ENCODE results near the gene LHPP.
"Not testable (repeated sequence)": the region's sequence is repeated elsewhere in the genome, so short reads cannot be mapped to it uniquely, and the experiment has no call there.

The LHPP gene

GRCh38 chr10:124607693-124608092 is 146.1 kb downstream of the LHPP start:
- H3K4me3 ChIP-seq (ENCODE audit: control insufficient read depth, low read depth, low read length) = no peak overlapping the region
- no peak for DNase-seq (ENCODE audit: low read depth)

GRCh38 chr10:124608093-124608721 is 146.6 kb downstream of the LHPP start:
- no peak overlapping the region for H3K4me3 ChIP-seq (ENCODE audit: control insufficient read depth, low read depth, low read length)
- TF ChIP-seq CTCF (IDR thresholded peaks at IDR 0.05; ENCODE audit: control insufficient read depth, insufficient read depth, low read depth, low read length, missing control alignments) = no peak
- DNase-seq (ENCODE audit: low read depth) = no peak

More at GRCh38 chr10:124607693-124608092, 146.1 kb downstream of the LHPP start:
- no peak for TF ChIP-seq CTCF (IDR thresholded peaks at IDR 0.05; ENCODE audit: control insufficient read depth, insufficient read depth, low read depth, low read length, missing control alignments)

- TF ChIP-seq CTCF (IDR thresholded peaks at IDR 0.05; ENCODE audit: control insufficient read depth, insufficient read depth, low read depth, low read length, missing control alignments) = no peak
- no peak for DNase-seq (ENCODE audit: low read depth)
- H3K4me3 ChIP-seq (ENCODE audit: control insufficient read depth, low read depth, low read length) = no peak overlapping the region
These were observed 148.1 kb downstream of the LHPP start for GRCh38 chr10:124609698-124610097.

- not testable (repeated sequence) for DNase-seq (ENCODE audit: low read depth); H3K4me3 ChIP-seq (ENCODE audit: control insufficient read depth, low read depth, low read length)
These were observed 148.6 kb downstream of the LHPP start for GRCh38 chr10:124610186-124610585.

GRCh38 chr10:124610851-124611250 is 149.2 kb downstream of the LHPP start:
- not testable (repeated sequence) for H3K4me3 ChIP-seq (ENCODE audit: control insufficient read depth, low read depth, low read length); DNase-seq (ENCODE audit: low read depth)

GRCh38 chr10:124611738-124612137 is 150.1 kb downstream of the LHPP start:
- TF ChIP-seq CTCF (IDR thresholded peaks at IDR 0.05; ENCODE audit: control insufficient read depth, insufficient read depth, low read depth, low read length, missing control alignments) = no peak
- no peak overlapping the region for H3K4me3 ChIP-seq (ENCODE audit: control insufficient read depth, low read depth, low read length)
- no peak for DNase-seq (ENCODE audit: low read depth)

GRCh38 chr10:124612611-124613498 is 151.2 kb downstream of the LHPP start:
- DNase-seq (ENCODE audit: low read depth) = no peak
- no peak overlapping the region for H3K4me3 ChIP-seq (ENCODE audit: control insufficient read depth, low read depth, low read length)
- no peak for TF ChIP-seq CTCF (IDR thresholded peaks at IDR 0.05; ENCODE audit: control insufficient read depth, insufficient read depth, low read depth, low read length, missing control alignments)

Data from AG09309 (cell line).